Adrenal gland (tissue), 5 donors: ENCODE measurements around the gene TAOK2.

Source experiments
- POLR2A ChIP-seq, 2 donors: fragments of 450-650 bp; IDR thresholded peaks; one replicate each; pipeline ENCODE4 v1.6.1; 2017; ENCODE audit warnings: antibody characterized with exemption in 2 of 2, mild to moderate bottlenecking in 2 of 2, moderate library complexity in 1 of 2
- TF ChIP-seq, protein P1 (sequence below), 6 experiments: fragments of 450-650 bp in 4 of 6; fragments of 200-600 bp in 2 of 6; sonication (generic) in 1 of 6; IDR thresholded peaks; 1 replicate in 5 of 6; 2 replicates in 1 of 6; pipeline versions ENCODE4 v1.5.1 to v1.8.0; 2016 to 2021; ENCODE audit warnings: antibody characterized with exemption in 6 of 6, mild to moderate bottlenecking in 2 of 6, moderate library complexity in 1 of 6
- donor health status: DM: no; HTN: no; CAD: no.

DNA sequence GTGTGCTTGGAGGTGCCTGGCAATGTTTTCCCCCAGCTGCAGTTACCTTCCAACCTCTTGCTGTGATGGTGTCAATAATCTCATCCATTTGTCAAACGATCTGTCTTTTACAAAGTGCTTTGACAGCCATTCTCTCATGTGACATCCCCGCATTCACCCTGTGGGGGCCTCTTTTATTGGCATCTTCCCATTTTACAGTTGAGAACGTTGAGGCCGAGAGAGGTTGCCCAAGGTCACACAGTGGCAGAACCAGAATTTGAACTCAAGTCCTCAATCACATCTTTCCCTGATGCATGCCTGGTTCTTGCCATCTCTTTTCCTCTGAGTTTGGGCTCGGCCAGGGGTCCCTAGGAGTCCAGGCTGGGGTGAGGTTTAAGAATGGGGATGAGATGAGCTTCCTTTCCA is 1.5 kb downstream of the TAOK2 start:
- TF ChIP-seq POLR2A (IDR thresholded peaks at IDR 0.05), result no peak
- TF ChIP-seq, protein P1, sequence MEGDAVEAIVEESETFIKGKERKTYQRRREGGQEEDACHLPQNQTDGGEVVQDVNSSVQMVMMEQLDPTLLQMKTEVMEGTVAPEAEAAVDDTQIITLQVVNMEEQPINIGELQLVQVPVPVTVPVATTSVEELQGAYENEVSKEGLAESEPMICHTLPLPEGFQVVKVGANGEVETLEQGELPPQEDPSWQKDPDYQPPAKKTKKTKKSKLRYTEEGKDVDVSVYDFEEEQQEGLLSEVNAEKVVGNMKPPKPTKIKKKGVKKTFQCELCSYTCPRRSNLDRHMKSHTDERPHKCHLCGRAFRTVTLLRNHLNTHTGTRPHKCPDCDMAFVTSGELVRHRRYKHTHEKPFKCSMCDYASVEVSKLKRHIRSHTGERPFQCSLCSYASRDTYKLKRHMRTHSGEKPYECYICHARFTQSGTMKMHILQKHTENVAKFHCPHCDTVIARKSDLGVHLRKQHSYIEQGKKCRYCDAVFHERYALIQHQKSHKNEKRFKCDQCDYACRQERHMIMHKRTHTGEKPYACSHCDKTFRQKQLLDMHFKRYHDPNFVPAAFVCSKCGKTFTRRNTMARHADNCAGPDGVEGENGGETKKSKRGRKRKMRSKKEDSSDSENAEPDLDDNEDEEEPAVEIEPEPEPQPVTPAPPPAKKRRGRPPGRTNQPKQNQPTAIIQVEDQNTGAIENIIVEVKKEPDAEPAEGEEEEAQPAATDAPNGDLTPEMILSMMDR (IDR thresholded peaks at IDR 0.05), result no peak
